Astrocyte (in vitro differentiated cells and primary cell): ENCODE data around the gene SDK1. TPM values are rescaled to one million over a fixed set of nuclear protein-coding genes. Genes with fewer than 3 reads are reported as not detected.

Experiments
- DNase-seq: peaks from one replicate; pipeline ENCODE4 v3.0.0-alpha.2; 2010; ENCODE audit warnings: low read depth
- FAIRE-seq: peaks from 2 replicates; lab custom pipeline; 2011; peaks lifted over from hg19 to GRCh38; lab: Jason Lieb, UNC
- H2AFZ ChIP-seq: 2 replicates; pipeline ENCODE4 v1.6.0; 2012; ENCODE audit warnings: low read depth, low read length, inconsistent platforms
- H3K27ac ChIP-seq: 2 replicates; pipeline ENCODE4 v1.5.1; 2011; ENCODE audit warnings: low read depth, low read length, inconsistent platforms
- H3K27me3 ChIP-seq: 2 replicates; pipeline ENCODE4 v1.6.0; 2011; ENCODE audit warnings: low read length, inconsistent platforms; ENCODE audit not compliant: insufficient read depth
- H3K36me3 ChIP-seq: 2 replicates; pipeline ENCODE4 v1.5.1; 2011; ENCODE audit warnings: low read length, inconsistent platforms; ENCODE audit not compliant: insufficient read depth
- H3K4me1 ChIP-seq: 2 replicates; pipeline ENCODE4 v1.5.1; 2011; ENCODE audit warnings: low read length, inconsistent platforms; ENCODE audit not compliant: insufficient read depth
- H3K4me2 ChIP-seq: 2 replicates; pipeline ENCODE4 v1.6.0; 2012; ENCODE audit warnings: low read length, inconsistent platforms
- H3K4me3 ChIP-seq: 2 replicates; pipeline ENCODE4 v1.5.1; 2011; ENCODE audit warnings: low read depth, mild to moderate bottlenecking, low read length, inconsistent platforms; ENCODE audit not compliant: insufficient read depth
- H3K79me2 ChIP-seq: 2 replicates; pipeline ENCODE4 v1.6.0; 2012; ENCODE audit warnings: mild to moderate bottlenecking, low read length, inconsistent platforms; ENCODE audit not compliant: insufficient read depth
- H3K9ac ChIP-seq: 2 replicates; pipeline ENCODE4 v1.6.0; 2012; ENCODE audit warnings: mild to moderate bottlenecking, low read length, inconsistent platforms
- H3K9me3 ChIP-seq: 2 replicates; pipeline ENCODE4 v1.5.1; 2012; ENCODE audit warnings: low read depth, mild to moderate bottlenecking, low read length, inconsistent platforms; ENCODE audit not compliant: insufficient read depth
- H4K20me1 ChIP-seq: 2 replicates; pipeline ENCODE4 v1.6.0; 2012; ENCODE audit warnings: low read length, inconsistent platforms; ENCODE audit not compliant: insufficient read depth
- H3K27ac Mint-ChIP-seq: one replicate; pipeline ENCODE4 v1.8.0; 2021; ENCODE audit warnings: mild to moderate bottlenecking, mixed read lengths; ENCODE audit not compliant: unreplicated experiment
- H3K27me3 Mint-ChIP-seq: one replicate; pipeline ENCODE4 v1.8.0; 2021; ENCODE audit warnings: low read depth, mixed read lengths; ENCODE audit not compliant: unreplicated experiment
- H3K36me3 Mint-ChIP-seq: one replicate; pipeline ENCODE4 v1.8.0; 2021; ENCODE audit warnings: low read depth, mixed read lengths; ENCODE audit not compliant: unreplicated experiment
- H3K4me1 Mint-ChIP-seq: one replicate; pipeline ENCODE4 v1.8.0; 2021; ENCODE audit warnings: low read depth, mixed read lengths; ENCODE audit not compliant: unreplicated experiment
- H3K4me3 Mint-ChIP-seq: one replicate; pipeline ENCODE4 v1.8.0; 2021; ENCODE audit warnings: mild to moderate bottlenecking, moderate library complexity, mixed read lengths; ENCODE audit not compliant: unreplicated experiment
- H3K9me3 Mint-ChIP-seq: one replicate; pipeline ENCODE4 v1.8.0; 2021; ENCODE audit warnings: mild to moderate bottlenecking, mixed read lengths; ENCODE audit not compliant: unreplicated experiment
- CTCF ChIP-seq: IDR thresholded peaks from 2 replicates; pipeline ENCODE4 v1.5.1; 2011; ENCODE audit warnings: low read depth, mild to moderate bottlenecking, inconsistent platforms, low read length, moderate library complexity; ENCODE audit not compliant: insufficient read depth
- EZH2 ChIP-seq: IDR thresholded peaks from 2 replicates; pipeline ENCODE4 v1.6.1; 2012; ENCODE audit warnings: mild to moderate bottlenecking, low read length, inconsistent platforms; ENCODE audit not compliant: insufficient read depth
- total RNA-seq: library from RNA; stranded (reverse); gene quantifications from 2 replicates; pipeline ENCODE4 v1.2.1, GENCODE V29; 2021

The SDK1 gene
- total RNA-seq, 1 donor from 2014 or later = 4.2 TPM

- H2AFZ ChIP-seq = no peak overlapping the region
- DNase-seq = no peak
- H3K9ac ChIP-seq = no peak overlapping the region
- no peaks in the 10 kb centered on the region for H3K36me3 ChIP-seq
- H3K27me3 ChIP-seq = no peaks in the 10 kb centered on the region
- Mint-ChIP-seq H3K4me1 (no peaks in the 10 kb centered on the region), H3K27ac (no peak overlapping the region), H3K27me3 (no peaks in the 10 kb centered on the region), H3K36me3 (peaks cover 3% of the 10 kb centered on the region), H3K9me3 (peaks cover 5% of the 10 kb centered on the region), H3K4me3 (no peak overlapping the region)
- no peaks in the 10 kb centered on the region for H4K20me1 ChIP-seq
- H3K27ac ChIP-seq = no peak overlapping the region
- no peak for FAIRE-seq
- no peak overlapping the region for H3K4me3 ChIP-seq
- no peaks in the 10 kb centered on the region for H3K79me2 ChIP-seq
- H3K4me2 ChIP-seq = no peak overlapping the region
- H3K9me3 ChIP-seq = no peaks in the 10 kb centered on the region
- TF ChIP-seq EZH2 (no peak), CTCF (no peak)
- H3K4me1 ChIP-seq = no peaks in the 10 kb centered on the region
These were observed 315.3 kb downstream of the SDK1 start for GRCh38 chr7:3616306-3616705.

DNA sequence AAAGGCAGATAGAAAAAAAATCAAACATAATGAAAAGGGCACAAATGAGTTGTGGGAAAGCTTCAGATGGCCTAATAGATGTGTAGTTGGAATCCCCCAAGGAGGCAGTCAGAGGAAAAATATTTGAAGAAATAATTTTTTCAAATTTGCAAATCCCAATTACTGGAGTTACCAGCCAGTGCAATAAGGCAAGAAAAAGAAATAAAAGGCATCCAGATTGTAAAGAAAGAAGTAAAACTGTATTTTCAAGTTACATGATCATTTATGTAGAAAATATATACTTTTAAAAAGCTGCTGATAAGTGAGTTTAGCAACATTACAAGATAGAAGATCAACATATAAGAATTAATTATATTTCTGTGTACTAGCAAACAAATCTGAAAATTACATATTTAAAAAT, 329.0 kb downstream of the SDK1 start:
- TF ChIP-seq CTCF = no peak
- TF ChIP-seq EZH2 = no peak

DNA sequence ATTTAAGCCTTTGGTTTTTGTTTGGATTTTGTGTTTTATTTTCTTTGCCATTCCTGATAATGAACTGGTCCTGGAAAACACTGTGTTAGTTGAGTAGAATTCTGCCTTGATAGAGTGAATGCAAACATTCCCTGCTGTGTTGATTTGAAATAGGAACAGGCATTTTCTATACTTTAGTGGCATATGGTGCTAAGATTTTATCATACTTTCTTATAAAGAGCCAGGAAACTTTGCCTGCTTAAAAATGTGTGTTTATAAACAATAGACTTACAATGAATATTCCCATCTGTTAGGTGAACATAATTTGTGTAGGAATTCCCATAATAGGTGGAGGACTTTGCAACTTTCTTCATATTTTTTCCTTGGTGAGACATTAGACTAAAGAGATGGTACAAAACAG, 333.3 kb downstream of the SDK1 start:
- no peak for TF ChIP-seq CTCF
- no peaks in the 10 kb centered on the region for H3K4me1 ChIP-seq
- no peak for FAIRE-seq

More for the DNA sequence above, 329.0 kb downstream of the SDK1 start:
- no peaks in the 10 kb centered on the region for H3K27me3 Mint-ChIP-seq
- H3K4me2 ChIP-seq = no peak overlapping the region
- no peaks in the 10 kb centered on the region for H3K4me1 ChIP-seq
- no peaks in the 10 kb centered on the region for H3K27me3 ChIP-seq
- H4K20me1 ChIP-seq = no peaks in the 10 kb centered on the region
- no peaks in the 10 kb centered on the region for H3K79me2 ChIP-seq
- no peak overlapping the region for H2AFZ ChIP-seq
- no peak overlapping the region for H3K27ac ChIP-seq
- peaks cover 3% of the 10 kb centered on the region for H3K9me3 ChIP-seq
- H3K9me3 Mint-ChIP-seq = peaks cover 17% of the 10 kb centered on the region
- H3K36me3 Mint-ChIP-seq = no peaks in the 10 kb centered on the region
- no peaks in the 10 kb centered on the region for H3K4me1 Mint-ChIP-seq
- no peak for DNase-seq
- no peaks in the 10 kb centered on the region for H3K36me3 ChIP-seq
- no peak overlapping the region for H3K4me3 ChIP-seq
- H3K9ac ChIP-seq = no peak overlapping the region
- no peak for FAIRE-seq
- H3K27ac Mint-ChIP-seq = no peak overlapping the region
- no peak overlapping the region for H3K4me3 Mint-ChIP-seq

More for the DNA sequence above, 333.3 kb downstream of the SDK1 start:
- H3K27me3 ChIP-seq = no peaks in the 10 kb centered on the region
- DNase-seq = no peak
- no peaks in the 10 kb centered on the region for H3K27me3 Mint-ChIP-seq
- peaks cover 12% of the 10 kb centered on the region for H3K9me3 Mint-ChIP-seq
- no peaks in the 10 kb centered on the region for H3K36me3 ChIP-seq
- H3K4me3 ChIP-seq = no peak overlapping the region
- no peaks in the 10 kb centered on the region for H4K20me1 ChIP-seq
- no peak overlapping the region for H3K27ac ChIP-seq
- no peaks in the 10 kb centered on the region for H3K4me1 Mint-ChIP-seq
- no peak overlapping the region for H3K9ac ChIP-seq
- H3K27ac Mint-ChIP-seq = no peak overlapping the region
- no peaks in the 10 kb centered on the region for H3K79me2 ChIP-seq
- H2AFZ ChIP-seq = no peak overlapping the region
- H3K4me2 ChIP-seq = no peak overlapping the region
- no peak overlapping the region for H3K4me3 Mint-ChIP-seq
- no peaks in the 10 kb centered on the region for H3K36me3 Mint-ChIP-seq
- peaks cover 3% of the 10 kb centered on the region for H3K9me3 ChIP-seq
